ENCODE data around the gene CCL27. TPM values are rescaled to one million over a fixed set of nuclear protein-coding genes. Genes with fewer than 3 reads are reported as not detected.

The CCL27 gene
- total and polyA plus RNA-seq, 3 experiments from 2014 or later: 0.35 to 0.39 TPM; not detected in 1

DNA sequence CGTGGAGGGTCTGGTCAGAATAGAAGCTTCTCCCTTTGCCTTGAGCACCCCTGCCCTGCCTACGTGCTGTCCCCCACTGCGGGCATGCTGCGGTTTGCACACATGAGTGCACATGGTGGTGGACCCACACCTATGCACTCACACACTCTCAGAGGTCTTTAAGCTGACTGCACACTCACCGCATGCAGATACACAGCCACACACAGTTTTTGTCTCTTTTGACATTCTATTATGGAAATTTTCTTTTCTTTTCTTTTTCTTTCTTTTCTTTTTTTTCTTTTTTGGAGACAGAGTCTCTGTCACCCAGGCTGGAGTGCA, 33.0 kb downstream of the CCL27 start:
- Histone ChIP-seq H3K36me3 (ENCODE audit: insufficient read depth, low read length) (no peaks in the 10 kb centered on the region), H3K27me3 (ENCODE audit: insufficient read depth, low read length, poor library complexity, severe bottlenecking) (peaks cover 37% of the 10 kb centered on the region), H3K27ac (ENCODE audit: low read depth, low read length) (no peak overlapping the region), H3K4me3 (ENCODE audit: low read length) (peak overlapping the region; percentile 31), H3K4me1 (ENCODE audit: insufficient read depth, low read length) (peaks cover 16% of the 10 kb centered on the region), H3K9me3 (ENCODE audit: low read length) (no peaks in the 10 kb centered on the region)
- POLR2A ChIA-PET: no interaction called here
- H3K27me3 Mint-ChIP-seq: peaks cover 40 to 52% of the 10 kb centered on the region in 2 donors
- no peak for DNase-seq
- peaks cover 18 to 22% (median 20%) of the 10 kb centered on the region in 3 donors for H3K4me1 Mint-ChIP-seq
- CTCF ChIA-PET: interaction anchor here (0.7 to 2.5 kb wide), 4 partner anchors 9 to 17 kb away, joined by 3 to 6 read pairs (median 4); partner anchors contain the start of gene RPP25L
- peaks cover 0 to 1% (median 0%) of the 10 kb centered on the region in 3 donors for H3K36me3 Mint-ChIP-seq
- H3K27ac Mint-ChIP-seq: peak overlapping the region in 2 of 8 donors; percentile 3 to 43
- H3K9me3 Mint-ChIP-seq: no peaks in the 10 kb centered on the region
- peak overlapping the region; percentile 80 to 91 (median 84) for H3K4me3 Mint-ChIP-seq

DNA sequence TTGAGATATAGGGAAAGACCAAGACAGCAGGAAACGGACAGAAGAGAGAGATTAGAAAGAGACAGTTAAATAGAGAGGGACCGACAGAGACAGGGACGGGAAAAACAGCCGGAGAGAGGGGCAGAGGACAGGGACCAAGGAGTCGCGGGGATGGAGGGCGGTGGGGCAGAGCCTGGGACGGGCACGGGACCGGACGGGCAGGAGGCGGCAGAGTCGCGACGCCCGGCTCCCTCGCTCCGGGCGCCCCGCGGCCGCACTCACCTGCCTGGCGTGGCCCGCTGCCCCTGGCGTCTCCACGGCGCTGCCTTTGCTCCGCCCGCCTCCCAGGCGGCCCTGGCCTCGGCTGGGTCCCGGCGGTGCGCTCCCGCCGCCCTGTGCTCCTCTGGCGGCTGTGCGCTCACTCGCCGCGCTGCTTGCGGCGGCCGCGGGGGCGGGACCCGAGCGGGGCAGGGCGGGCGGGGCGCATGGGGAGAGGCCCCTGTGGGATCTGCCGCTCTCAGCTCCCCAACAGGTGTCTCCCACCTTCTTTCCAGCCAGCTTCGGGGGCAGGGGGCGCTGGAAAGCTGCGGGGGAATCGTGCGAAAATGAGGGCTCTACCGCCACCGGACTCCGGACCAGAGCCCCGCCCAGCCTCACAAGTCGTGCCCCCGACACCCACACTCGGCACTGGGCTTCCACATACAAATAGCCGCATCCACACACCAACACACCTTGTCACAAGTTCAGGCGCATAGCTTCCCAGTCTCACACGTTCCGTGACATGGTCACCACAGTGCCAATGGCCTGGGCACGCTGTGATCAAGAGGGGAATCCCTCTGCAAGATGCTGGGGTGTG, 33.6 kb downstream of the CCL27 start, which contains the start of gene ARID3C:
TSS of gene ARID3C (minus strand) at position 411 of the 835 bp plus-strand sequence. CDS start 1,052 bp downstream, outside the sequence.
- no peaks in the 10 kb centered on the region for H3K36me3 ChIP-seq (ENCODE audit: insufficient read depth, low read length)
- no peaks in the 10 kb centered on the region for H3K9me3 Mint-ChIP-seq
- H3K36me3 Mint-ChIP-seq: no peaks in the 10 kb centered on the region
- peaks cover 43% of the 10 kb centered on the region for H3K27me3 ChIP-seq (ENCODE audit: insufficient read depth, low read length, poor library complexity, severe bottlenecking)
- DNase-seq: peak in 3 of 5 donors; percentile 23 to 34 (median 33)
- ChIA-PET POLR2A (no interaction called here), CTCF (interaction anchor here (0.7 to 2.5 kb wide), 5 partner anchors 9 to 17 kb away, joined by 3 to 6 read pairs (median 4); partner anchors contain the start of genes DCTN3 and RPP25L)
- peak within 1 kb of the TSS; percentile 80 to 91 (median 84) for H3K4me3 Mint-ChIP-seq
- H3K4me1 Mint-ChIP-seq: peaks cover 16 to 22% (median 19%) of the 10 kb centered on the region in 3 donors
- H3K27ac Mint-ChIP-seq: peak within 1 kb of the TSS in 5 of 8 donors; percentile 3 to 51 (median 35)
- H3K27me3 Mint-ChIP-seq: peaks cover 42 to 58% of the 10 kb centered on the region in 2 donors
- H3K4me1 ChIP-seq (ENCODE audit: insufficient read depth, low read length): peaks cover 16% of the 10 kb centered on the region
- no peaks in the 10 kb centered on the region for H3K9me3 ChIP-seq (ENCODE audit: low read length)
- no peak within 1 kb of the TSS for H3K27ac ChIP-seq (ENCODE audit: low read depth, low read length)
- H3K4me3 ChIP-seq (ENCODE audit: low read length): peak within 1 kb of the TSS; percentile 45

DNA sequence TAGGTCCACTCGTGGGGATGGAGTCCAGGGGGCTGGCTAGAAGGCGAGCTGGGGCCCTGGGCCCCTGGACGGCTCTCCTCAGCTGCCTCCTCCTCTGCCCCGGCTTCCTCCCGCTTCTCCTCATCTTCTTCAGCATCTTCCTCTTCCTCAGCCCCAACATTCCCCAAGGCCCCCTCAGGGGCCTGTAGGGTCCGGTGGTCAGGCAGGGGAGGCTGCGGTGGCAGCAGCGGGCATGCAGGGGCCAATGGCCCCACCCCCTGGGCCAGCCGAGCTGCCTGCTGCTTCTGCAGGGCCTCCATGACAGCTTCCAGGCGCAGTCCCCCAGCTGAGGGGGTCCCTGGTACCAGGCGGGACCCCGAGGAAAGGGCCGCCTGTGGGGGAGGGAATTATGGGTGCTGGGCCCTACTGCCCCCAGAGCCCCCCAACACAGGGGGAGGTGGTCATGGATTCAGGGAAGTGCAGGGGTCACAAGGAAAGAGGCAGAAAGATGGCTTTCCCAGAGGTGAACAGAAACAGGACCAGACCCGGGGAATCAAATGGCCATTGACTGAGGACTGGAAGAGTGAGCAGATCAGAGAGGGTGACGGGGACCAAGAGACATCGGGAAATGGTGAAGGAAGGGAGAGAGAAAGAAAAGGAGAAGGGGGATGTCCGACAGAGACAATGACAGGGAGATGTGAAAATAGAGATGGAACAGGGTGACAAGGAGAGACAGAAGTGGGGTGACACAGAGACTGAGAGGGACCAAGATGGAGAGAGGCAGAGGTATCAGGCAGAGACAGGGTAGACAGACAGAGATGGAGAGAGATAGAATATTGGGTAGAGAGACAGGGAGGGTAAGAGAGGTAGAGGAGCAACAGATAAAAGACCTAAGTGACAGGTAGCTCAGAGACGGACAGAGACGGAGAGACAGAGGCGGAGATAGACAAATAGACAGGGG, 34.5 kb downstream of the CCL27 start:
- Histone ChIP-seq H3K9me3 (ENCODE audit: low read length) (no peaks in the 10 kb centered on the region), H3K4me3 (ENCODE audit: low read length) (peak overlapping the region; percentile 45), H3K27ac (ENCODE audit: low read depth, low read length) (no peak overlapping the region), H3K27me3 (ENCODE audit: insufficient read depth, low read length, poor library complexity, severe bottlenecking) (peaks cover 49% of the 10 kb centered on the region), H3K4me1 (ENCODE audit: insufficient read depth, low read length) (peaks cover 16% of the 10 kb centered on the region), H3K36me3 (ENCODE audit: insufficient read depth, low read length) (no peaks in the 10 kb centered on the region)
- Mint-ChIP-seq H3K4me3 (peak overlapping the region; percentile 80 to 89 (median 83)), H3K27me3 (peaks cover 48 to 64% of the 10 kb centered on the region in 2 donors), H3K9me3 (no peaks in the 10 kb centered on the region), H3K36me3 (no peaks in the 10 kb centered on the region), H3K27ac (peak overlapping the region in 4 of 8 donors; percentile 17 to 51 (median 37)), H3K4me1 (peaks cover 19 to 25% (median 19%) of the 10 kb centered on the region in 3 donors)
- CTCF ChIA-PET: interaction anchor here (1.2 kb wide), 1 partner anchor 8 kb away, joined by 4 read pairs; the partner anchor contains the start of gene DCTN3
- no peak for DNase-seq
- POLR2A ChIA-PET: interaction anchor here (0.6 kb wide), 1 partner anchor 10 kb away, joined by 3 read pairs; the partner anchor contains the start of gene SIGMAR1

DNA sequence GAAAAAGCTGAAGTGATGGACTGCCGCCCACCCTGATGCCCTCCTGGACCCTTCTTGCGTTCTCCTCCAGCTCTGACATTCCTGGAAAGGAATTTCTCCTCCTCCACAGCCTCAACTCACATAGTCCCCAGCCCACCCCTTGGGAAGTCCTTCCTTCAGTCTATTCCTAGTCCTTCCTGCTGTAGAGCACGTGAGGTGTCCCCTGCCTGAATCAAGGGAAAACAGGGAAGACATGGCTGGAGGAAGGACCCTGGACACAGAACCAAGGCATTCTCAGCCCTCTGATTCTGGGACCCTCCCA, 37.3 kb downstream of the CCL27 start:
- no peak overlapping the region for H3K27ac ChIP-seq (ENCODE audit: low read depth, low read length)
- CTCF ChIA-PET: interaction anchor here (1.5 to 7.6 kb wide), 2 partner anchors 11 to 13 kb away, joined by 4 to 97 read pairs; partner anchors contain the start of genes RPP25L and SIGMAR1
- H3K4me1 Mint-ChIP-seq: peaks cover 25 to 36% (median 27%) of the 10 kb centered on the region in 3 donors

DNA sequence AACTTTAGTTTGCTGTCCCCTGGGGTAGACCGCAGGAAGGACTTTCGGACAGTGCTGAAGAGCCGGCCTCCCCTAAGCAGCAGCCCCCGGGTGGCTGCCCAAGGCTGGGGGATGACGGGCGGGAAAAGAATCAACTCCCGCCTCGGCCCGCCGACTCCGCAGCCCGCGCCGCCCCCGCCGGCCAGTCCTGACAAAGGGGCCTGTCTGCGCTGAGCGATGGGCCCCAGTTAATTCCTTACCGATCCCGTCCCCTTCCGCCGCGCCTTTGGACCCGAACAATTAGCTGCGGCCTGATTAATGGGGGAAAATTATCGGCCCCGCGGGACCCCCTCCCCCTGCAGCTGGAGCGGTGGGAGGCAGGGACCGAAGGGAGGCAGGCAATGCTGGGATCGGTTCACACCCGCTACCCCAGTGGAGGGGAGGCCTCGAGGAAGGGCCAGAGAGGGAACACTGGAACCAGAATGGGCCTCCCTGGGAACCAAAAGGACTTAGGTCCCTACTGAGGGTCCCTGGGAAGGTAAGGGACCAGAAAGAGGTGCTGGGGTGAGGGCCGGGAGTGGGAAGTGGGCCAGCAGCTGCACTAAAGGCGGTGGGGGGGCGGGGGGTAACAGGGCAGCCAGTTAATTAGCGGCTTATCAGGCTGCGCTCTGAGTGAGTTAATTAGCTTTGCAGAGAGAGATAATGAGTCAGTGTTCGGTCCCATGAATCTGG, 37.8 kb downstream of the CCL27 start:
- POLR2A ChIA-PET: no interaction called here
- Histone ChIP-seq H3K4me1 (ENCODE audit: insufficient read depth, low read length) (peaks cover 26% of the 10 kb centered on the region), H3K9me3 (ENCODE audit: low read length) (no peaks in the 10 kb centered on the region), H3K36me3 (ENCODE audit: insufficient read depth, low read length) (no peaks in the 10 kb centered on the region), H3K4me3 (ENCODE audit: low read length) (no peak overlapping the region), H3K27ac (ENCODE audit: low read depth, low read length) (no peak overlapping the region), H3K27me3 (ENCODE audit: insufficient read depth, low read length, poor library complexity, severe bottlenecking) (peaks cover 59% of the 10 kb centered on the region)
- Mint-ChIP-seq H3K27ac (no peak overlapping the region), H3K36me3 (peaks cover 0 to 9% (median 0%) of the 10 kb centered on the region in 3 donors), H3K4me1 (peaks cover 29 to 41% (median 32%) of the 10 kb centered on the region in 3 donors), H3K9me3 (no peaks in the 10 kb centered on the region), H3K27me3 (peaks cover 60 to 66% of the 10 kb centered on the region in 2 donors), H3K4me3 (no peak overlapping the region)
- CTCF ChIA-PET: interaction anchor here (1.5 to 7.6 kb wide), 2 partner anchors 11 to 12 kb away, joined by 4 to 97 read pairs; partner anchors contain the start of genes RPP25L and SIGMAR1
- no peak for DNase-seq

More for the DNA sequence above, 37.3 kb downstream of the CCL27 start:
- H3K36me3 Mint-ChIP-seq: peaks cover 0 to 5% (median 0%) of the 10 kb centered on the region in 3 donors
- H3K4me3 ChIP-seq (ENCODE audit: low read length): no peak overlapping the region
- peaks cover 59% of the 10 kb centered on the region for H3K27me3 ChIP-seq (ENCODE audit: insufficient read depth, low read length, poor library complexity, severe bottlenecking)
- no peaks in the 10 kb centered on the region for H3K9me3 Mint-ChIP-seq
- H3K9me3 ChIP-seq (ENCODE audit: low read length): no peaks in the 10 kb centered on the region
- POLR2A ChIA-PET: no interaction called here
- H3K36me3 ChIP-seq (ENCODE audit: insufficient read depth, low read length): no peaks in the 10 kb centered on the region
- no peak for DNase-seq
- no peak overlapping the region for H3K27ac Mint-ChIP-seq
- H3K4me1 ChIP-seq (ENCODE audit: insufficient read depth, low read length): peaks cover 23% of the 10 kb centered on the region
- no peak overlapping the region for H3K4me3 Mint-ChIP-seq
- H3K27me3 Mint-ChIP-seq: peaks cover 65 to 71% of the 10 kb centered on the region in 2 donors

DNA sequence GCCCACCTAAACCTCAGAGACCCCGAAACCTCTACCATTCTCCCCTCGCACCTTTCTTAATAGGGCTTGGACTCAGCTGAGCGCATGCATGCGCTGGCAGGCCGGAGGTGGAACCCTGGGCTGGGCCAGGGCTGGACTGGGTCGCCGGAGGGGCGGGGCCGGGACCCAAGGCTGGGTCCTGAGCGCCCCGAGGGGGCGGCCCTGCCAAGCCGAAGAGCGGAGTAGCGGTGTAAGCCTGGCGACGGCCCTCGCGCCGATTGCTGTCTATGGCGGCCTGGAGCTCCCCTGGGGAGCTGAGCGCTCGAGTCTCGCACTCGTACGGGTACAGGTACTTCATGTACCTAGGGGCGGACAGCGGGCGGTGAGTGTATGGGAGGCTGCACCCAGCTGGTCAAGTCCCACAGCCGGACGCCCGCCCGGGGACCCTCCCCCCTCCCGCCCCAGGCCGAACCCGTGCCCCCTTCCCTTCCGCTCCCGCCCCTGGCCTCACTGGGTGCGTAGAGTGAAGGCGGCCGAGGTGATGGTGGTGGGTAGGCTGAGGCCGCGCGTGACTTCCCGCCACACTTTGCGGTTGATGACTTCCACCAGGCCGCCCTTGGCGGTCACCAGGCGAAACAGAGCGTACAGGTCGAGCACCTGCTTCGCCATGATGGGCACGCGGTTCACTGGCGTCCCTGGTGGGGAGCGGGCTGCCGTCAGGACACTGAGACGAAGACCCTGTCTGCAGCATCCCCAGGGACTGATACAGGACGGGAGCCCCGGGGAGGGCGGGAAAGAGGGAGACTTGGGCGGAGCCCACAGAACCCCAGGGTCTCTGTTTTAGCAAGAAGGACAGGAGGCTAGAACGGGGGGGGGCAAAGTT, 38.9 kb downstream of the CCL27 start:
- Mint-ChIP-seq H3K36me3 (peaks cover 0 to 9% (median 0%) of the 10 kb centered on the region in 3 donors), H3K4me1 (peaks cover 34 to 43% (median 36%) of the 10 kb centered on the region in 3 donors), H3K27ac (peak overlapping the region in 1 of 8 donors; percentile 49), H3K9me3 (no peaks in the 10 kb centered on the region), H3K27me3 (peaks cover 53 to 58% of the 10 kb centered on the region in 2 donors), H3K4me3 (peak overlapping the region in 5 of 7 donors; percentile 50 to 58 (median 54))
- Histone ChIP-seq H3K9me3 (ENCODE audit: low read length) (no peaks in the 10 kb centered on the region), H3K27me3 (ENCODE audit: insufficient read depth, low read length, poor library complexity, severe bottlenecking) (peaks cover 59% of the 10 kb centered on the region), H3K36me3 (ENCODE audit: insufficient read depth, low read length) (no peaks in the 10 kb centered on the region), H3K4me1 (ENCODE audit: insufficient read depth, low read length) (peaks cover 29% of the 10 kb centered on the region), H3K27ac (ENCODE audit: low read depth, low read length) (no peak overlapping the region), H3K4me3 (ENCODE audit: low read length) (no peak overlapping the region)
- CTCF ChIA-PET: interaction anchor here (7.6 kb wide), 1 partner anchor 12 kb away, joined by 97 read pairs; the partner anchor contains the start of gene SIGMAR1
- POLR2A ChIA-PET: interaction anchor here (0.6 kb wide), 1 partner anchor 42 kb away, joined by 3 read pairs; no protein-coding TSS in a partner anchor
- DNase-seq: no peak

Data from CD8-positive, alpha-beta memory T cell (primary cell).